ENCODE data around the gene LRRC17.
"Not testable (repeated sequence)": the region's sequence is repeated elsewhere in the genome, so short reads cannot be mapped to it uniquely, and the experiment has no call there.

LRRC17 gene

GRCh38 chr7:102942868-102943267 is 30.1 kb downstream of the LRRC17 start:
- no peak for DNase-seq (ENCODE audit: low spot score)

GRCh38 chr7:102943423-102944169 is 30.8 kb downstream of the LRRC17 start:
- no peak for DNase-seq (ENCODE audit: low spot score)

- no peak for DNase-seq (ENCODE audit: low spot score)
Measured at GRCh38 chr7:102944241-102944640, 31.4 kb downstream of the LRRC17 start.

- no peak for DNase-seq (ENCODE audit: low spot score)
Measured at GRCh38 chr7:102951839-102952238, 39.0 kb downstream of the LRRC17 start.

- no peak for DNase-seq (ENCODE audit: low spot score)
Measured at GRCh38 chr7:102953406-102953805, 40.6 kb downstream of the LRRC17 start.

- not testable (repeated sequence) for DNase-seq (ENCODE audit: low spot score)
Measured at GRCh38 chr7:102954359-102954758, 41.6 kb downstream of the LRRC17 start.

GRCh38 chr7:102958004-102958403 is 45.2 kb downstream of the LRRC17 start:
- not testable (repeated sequence) for DNase-seq (ENCODE audit: low spot score)

- DNase-seq (ENCODE audit: low spot score), result not testable (repeated sequence)
Measured at GRCh38 chr7:102961993-102962392, 49.2 kb downstream of the LRRC17 start.

- DNase-seq (ENCODE audit: low spot score), result no peak
Measured at GRCh38 chr7:102966465-102966864, 53.7 kb downstream of the LRRC17 start.

- no peak for DNase-seq (ENCODE audit: low spot score)
Measured at GRCh38 chr7:102967798-102968197, 55.0 kb downstream of the LRRC17 start.

GRCh38 chr7:102973096-102973802 is 60.4 kb downstream of the LRRC17 start:
- no peak for DNase-seq (ENCODE audit: low spot score)

- DNase-seq (ENCODE audit: low spot score), result no peak
Measured at GRCh38 chr7:102974366-102975236, 61.8 kb downstream of the LRRC17 start.

- DNase-seq (ENCODE audit: low spot score), result no peak
Measured at GRCh38 chr7:102975854-102976253, 63.1 kb downstream of the LRRC17 start.

GRCh38 chr7:102976493-102976892 is 63.7 kb downstream of the LRRC17 start:
- DNase-seq (ENCODE audit: low spot score), result no peak

GRCh38 chr7:102977586-102977985 is 64.8 kb downstream of the LRRC17 start:
- DNase-seq (ENCODE audit: low spot score), result not testable (repeated sequence)

- DNase-seq (ENCODE audit: low spot score), result no peak
Measured at GRCh38 chr7:102978284-102978683, 65.5 kb downstream of the LRRC17 start.

GRCh38 chr7:102979670-102980069 is 66.9 kb downstream of the LRRC17 start:
- no peak for DNase-seq (ENCODE audit: low spot score)

- DNase-seq (ENCODE audit: low spot score), result no peak
Measured at GRCh38 chr7:102981451-102981850, 68.7 kb downstream of the LRRC17 start.

GRCh38 chr7:102982235-102982634 is 69.4 kb downstream of the LRRC17 start:
- no peak for DNase-seq (ENCODE audit: low spot score)

GRCh38 chr7:102983602-102984001 is 70.8 kb downstream of the LRRC17 start:
- DNase-seq (ENCODE audit: low spot score), result no peak

- no peak for DNase-seq (ENCODE audit: low spot score)
Measured at GRCh38 chr7:102985176-102985783, 72.5 kb downstream of the LRRC17 start.

- DNase-seq (ENCODE audit: low spot score), result no peak
Measured at GRCh38 chr7:102988088-102988487, 75.3 kb downstream of the LRRC17 start.

Measured in putamen (tissue), 1 donor.